Measurements from ENCODE around the gene TMEM248. TPM values are rescaled to one million over a fixed set of nuclear protein-coding genes. Genes with fewer than 3 reads are reported as not detected.

Gene TMEM248
- total and polyA plus RNA-seq, 2 donors (not counting 3 experiments of a cell fraction or from before 2014, with no cell fraction given), result 107 to 220 TPM

- H3K9me1 ChIP-seq (replicated peaks; ENCODE audit: control insufficient read depth, extremely low read depth, insufficient read depth, low read length), result no peaks in the 10 kb centered on the region
- BruUV-seq (replicated peaks), result no TSS peak
- no peak overlapping the region for H2AFZ ChIP-seq (ENCODE audit: low read depth, low read length)
- dilution Hi-C loops (cut with MboI; ENCODE audit: extremely low pct_ligation_motif_present, low sequenced_read_pairs) (no loop called here), intact Hi-C loops (cut with micrococcal nuclease) (no loop called here)
- FAIRE-seq (no peak), DNase-seq (ENCODE audit: low read depth, low spot score) (no peak)
- H3K9ac ChIP-seq (replicated peaks; ENCODE audit: extremely low read depth, insufficient read depth, low read length), result no peak overlapping the region
- H3K9me3 ChIP-seq (replicated peaks; ENCODE audit: control insufficient read depth, insufficient read depth, low read length), result no peaks in the 10 kb centered on the region
- no peak overlapping the region for H3K4me2 ChIP-seq (ENCODE audit: insufficient read depth, low read length)
- no peak overlapping the region for H3K27ac ChIP-seq (ENCODE audit: insufficient read depth, low read depth, low read length)
- no peaks in the 10 kb centered on the region for H3K36me3 ChIP-seq (ENCODE audit: control insufficient read depth in 2 of 2, extremely low read depth in 1 of 2, insufficient read depth in 2 of 2, low read length in 2 of 2)
- POLR2A ChIA-PET, result interaction anchor here (1.1 kb wide), 1 partner anchor 92 kb away, joined by 3 read pairs; the partner anchor contains the start of gene SBDS
- no peaks in the 10 kb centered on the region for H3K27me3 ChIP-seq (ENCODE audit: control insufficient read depth in 2 of 2, insufficient read depth in 2 of 2, low read length in 2 of 2)
- H4K20me1 ChIP-seq (replicated peaks; ENCODE audit: control insufficient read depth, extremely low read depth, insufficient read depth, low read length), result no peaks in the 10 kb centered on the region
- no peaks in the 10 kb centered on the region for H3K79me2 ChIP-seq (ENCODE audit: control insufficient read depth, insufficient read depth, low read length)
- CTCF ChIA-PET, result interaction anchor here (0.8 to 1.9 kb wide), 3 partner anchors 10 to 59 kb away, joined by 3 to 7 read pairs (median 4); no protein-coding TSS in a partner anchor
- no peak overlapping the region for H3K4me3 ChIP-seq (replicated peaks in 1 of 3; ENCODE audit: insufficient read depth in 1 of 3, low read depth in 1 of 3, low read length in 3 of 3)
- TF ChIP-seq EZH2 (IDR thresholded peaks at IDR 0.05; ENCODE audit: borderline replicate concordance, low read depth, low read length, severe bottlenecking), result no peak
- TF ChIP-seq POLR2AphosphoS5 (IDR thresholded peaks at IDR 0.05; ENCODE audit: insufficient read depth, low read depth, low read length), result no peak
- TF ChIP-seq MAX (IDR thresholded peaks at IDR 0.05; ENCODE audit: insufficient read depth, insufficient read length), result no peak
- TF ChIP-seq MYC (IDR thresholded peaks at IDR 0.05; ENCODE audit: low read depth, low read length), result no peak
- no peak for TF ChIP-seq GATA2 (IDR thresholded peaks at IDR 0.05; ENCODE audit: insufficient read depth, insufficient read length, low read depth, low read length)
- no peak for TF ChIP-seq CTCF (IDR thresholded peaks at IDR 0.05; ENCODE audit: extremely low read depth in 1 of 2, insufficient read depth in 1 of 2, low read depth in 1 of 2, low read length in 2 of 2)
- TF ChIP-seq FOS (IDR thresholded peaks at IDR 0.05; ENCODE audit: borderline replicate concordance, insufficient read depth, low read length), result no peak
- TF ChIP-seq POLR2A (IDR thresholded peaks at IDR 0.05; ENCODE audit: low read depth, low read length), result no peak
- TF ChIP-seq JUN (IDR thresholded peaks at IDR 0.05; ENCODE audit: borderline replicate concordance, insufficient read depth, insufficient read length, low read depth), result no peak
- peaks cover 4% of the 10 kb centered on the region for H3K4me1 ChIP-seq (ENCODE audit: control insufficient read depth, extremely low read depth, insufficient read depth, low read length)
Observed at GRCh38 chr7:66904063-66904593, 16.9 kb upstream of the TMEM248 start.
